Left ventricle myocardium superior (tissue), 1 donor: ENCODE results near the gene HCRTR1. TPM values are rescaled to one million over a fixed set of nuclear protein-coding genes. Genes with fewer than 3 reads are reported as not detected.

Experiments
- ATAC-seq: fragments of 200-7000 bp; cut with Tn5 transposase; one replicate; pipeline ENCODE4 v1.9.1; 2020; ENCODE audit warnings: mild to moderate bottlenecking, moderate library complexity
- DNase-seq: peaks from one replicate; pipeline ENCODE4 v3.0.0-alpha.2; 2020
- intact Hi-C: fragments of 100-400 bp; cut with micrococcal nuclease; formaldehyde crosslinking; loops from one replicate; pipeline ENCODE4 v1.11.0; 2022
- total RNA-seq: library from RNA; stranded (reverse); fragmentation: NEBNext Ultra II Directional; extraction: Animal tissue kit (Norgen Biotek cat#: 25700); gene quantifications from one replicate; pipeline ENCODE4 v1.2.1, GENCODE V29; 2021
- donor health status: DM: no; HTN: yes; CAD: no; lungs with severe emphysema.

Gene HCRTR1
- total RNA-seq, 1 donor from 2014 or later: 0.67 TPM

GRCh38 chr1:31621847-31622730 lies 4.6 kb downstream of the HCRTR1 start:
- peak; percentile 68 for DNase-seq
- peak; percentile 21 for ATAC-seq
- intact Hi-C loops: no loop called here

GRCh38 chr1:31623365-31623764 lies 5.9 kb downstream of the HCRTR1 start:
- intact Hi-C loops: no loop called here
- no peak for DNase-seq
- ATAC-seq: no peak

GRCh38 chr1:31624309-31624708 lies 6.8 kb downstream of the HCRTR1 start:
- ATAC-seq (no peak), DNase-seq (no peak)
- intact Hi-C loops: no loop called here

GRCh38 chr1:31624731-31625514 lies 7.4 kb downstream of the HCRTR1 start:
- DNase-seq (no peak), ATAC-seq (no peak)
- intact Hi-C loops: no loop called here

GRCh38 chr1:31625561-31626222 lies 8.2 kb downstream of the HCRTR1 start:
- ATAC-seq (no peak), DNase-seq (no peak)
- intact Hi-C loops: no loop called here

GRCh38 chr1:31626223-31627207 lies 9.0 kb downstream of the HCRTR1 start:
- intact Hi-C loops: no loop called here
- DNase-seq (peak; percentile 34), ATAC-seq (peak; percentile 1)

- intact Hi-C loops: no loop called here
- peak; percentile 83 for DNase-seq
- ATAC-seq: peak; percentile 78
Observed at GRCh38 chr1:31627301-31627929, 9.9 kb downstream of the HCRTR1 start.

GRCh38 chr1:31627930-31628559 lies 10.6 kb downstream of the HCRTR1 start:
- ATAC-seq (peak; percentile 83), DNase-seq (peak; percentile 81)
- intact Hi-C loops: no loop called here

- no peak for DNase-seq
- intact Hi-C loops: no loop called here
- ATAC-seq: no peak
Observed at GRCh38 chr1:31628931-31629556, 11.6 kb downstream of the HCRTR1 start.

GRCh38 chr1:31632649-31633048 lies 15.2 kb downstream of the HCRTR1 start:
- DNase-seq (no peak), ATAC-seq (no peak)
- intact Hi-C loops: no loop called here

- no peak for ATAC-seq
- no peak for DNase-seq
- intact Hi-C loops: no loop called here
Observed at GRCh38 chr1:31633117-31633516, 15.6 kb downstream of the HCRTR1 start.

- DNase-seq: no peak
Observed at GRCh38 chr1:31637915-31638673, 20.6 kb downstream of the HCRTR1 start.

GRCh38 chr1:31639543-31639942 lies 22.1 kb downstream of the HCRTR1 start:
- ATAC-seq (no peak), DNase-seq (no peak)
- intact Hi-C loops: no loop called here

More at GRCh38 chr1:31637915-31638673, 20.6 kb downstream of the HCRTR1 start:
- ATAC-seq: no peak
- intact Hi-C loops: no loop called here

- intact Hi-C loops: no loop called here
- ATAC-seq: no peak
Observed at GRCh38 chr1:31640179-31640578, 22.7 kb downstream of the HCRTR1 start.

GRCh38 chr1:31640964-31641363 lies 23.5 kb downstream of the HCRTR1 start:
- intact Hi-C loops: no loop called here
- ATAC-seq (no peak), DNase-seq (no peak)

More at GRCh38 chr1:31640179-31640578, 22.7 kb downstream of the HCRTR1 start:
- no peak for DNase-seq

GRCh38 chr1:31642366-31642765 lies 24.9 kb downstream of the HCRTR1 start:
- no peak for ATAC-seq

GRCh38 chr1:31642897-31643296 lies 25.4 kb downstream of the HCRTR1 start:
- DNase-seq: no peak
- intact Hi-C loops: no loop called here

More at GRCh38 chr1:31642366-31642765, 24.9 kb downstream of the HCRTR1 start:
- DNase-seq: no peak
- intact Hi-C loops: no loop called here

More at GRCh38 chr1:31642897-31643296, 25.4 kb downstream of the HCRTR1 start:
- ATAC-seq: no peak
